ENCODE measurements around the gene TKTL1. TPM values are rescaled to one million over a fixed set of nuclear protein-coding genes. Genes with fewer than 3 reads are reported as not detected.

TKTL1 gene
- polyA plus RNA-seq, 4 donors, result 0.12 to 0.18 TPM; not detected in 2

- DNase-seq (no peak), FAIRE-seq (no peak)
- H3K27ac ChIP-seq (ENCODE audit: low read depth in 1 of 3, low read length in 2 of 3), result no peak overlapping the region
- 79 to 91% (median 85%) methylated on average over 11 of the region's 11 CpGs for WGBS, 3 donors
- H3K4me1 ChIP-seq (ENCODE audit: control insufficient read depth in 3 of 3, insufficient read depth in 2 of 3, low read depth in 1 of 3, low read length in 2 of 3), result no peaks in the 10 kb centered on the region
- peaks cover 0 to 2% (median 0%) of the 10 kb centered on the region in 3 donors for H3K27me3 ChIP-seq (ENCODE audit: control insufficient read depth in 3 of 3, insufficient read depth in 3 of 3, low read length in 3 of 3)
- no peak overlapping the region for H3K4me3 ChIP-seq (ENCODE audit: low read depth in 1 of 3, low read length in 3 of 3)
- no peaks in the 10 kb centered on the region for H3K36me3 ChIP-seq (ENCODE audit: control insufficient read depth in 3 of 3, insufficient read depth in 2 of 3, low read depth in 1 of 3, low read length in 3 of 3)
- H3K9me3 ChIP-seq (ENCODE audit: control insufficient read depth in 2 of 2, insufficient read depth in 1 of 2, low read depth in 1 of 2, low read length in 1 of 2), result no peaks in the 10 kb centered on the region
Observed at GRCh38 chrX:154305541-154306205, 10.1 kb downstream of the TKTL1 start.

DNA sequence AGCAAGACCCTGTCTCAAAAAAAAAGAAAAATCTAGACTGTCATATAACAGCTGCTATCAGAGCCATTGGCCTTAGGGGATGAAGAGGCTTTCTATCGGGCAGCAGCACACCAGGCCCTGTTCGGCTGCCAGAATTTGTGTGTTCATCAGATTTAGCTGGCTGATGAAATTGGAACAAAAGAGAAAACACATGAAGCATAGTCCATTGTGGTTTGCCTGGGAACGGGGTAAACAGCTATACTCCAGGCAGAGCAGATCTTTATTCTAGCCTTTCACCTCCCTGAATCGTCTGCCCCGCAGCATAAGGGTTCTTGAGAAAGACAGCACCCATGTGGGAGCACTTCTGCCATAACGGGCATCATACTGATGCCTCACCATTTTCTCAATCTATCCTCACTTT lies 11.6 kb downstream of the TKTL1 start:
- Histone ChIP-seq H3K36me3 (ENCODE audit: control insufficient read depth in 3 of 3, insufficient read depth in 2 of 3, low read depth in 1 of 3, low read length in 3 of 3) (no peaks in the 10 kb centered on the region), H3K4me3 (ENCODE audit: low read depth in 1 of 3, low read length in 3 of 3) (no peak overlapping the region), H3K27me3 (ENCODE audit: control insufficient read depth in 3 of 3, insufficient read depth in 3 of 3, low read length in 3 of 3) (peaks cover 0 to 2% (median 0%) of the 10 kb centered on the region in 3 donors), H3K27ac (ENCODE audit: low read depth in 1 of 3, low read length in 2 of 3) (no peak overlapping the region), H3K4me1 (ENCODE audit: control insufficient read depth in 3 of 3, insufficient read depth in 2 of 3, low read depth in 1 of 3, low read length in 2 of 3) (no peaks in the 10 kb centered on the region), H3K9me3 (ENCODE audit: control insufficient read depth in 2 of 2, insufficient read depth in 1 of 2, low read depth in 1 of 2, low read length in 1 of 2) (no peaks in the 10 kb centered on the region)
- WGBS, 3 donors, result 83 to 88% (median 83%) methylated on average over 6 of the region's 6 CpGs
- FAIRE-seq (no peak), DNase-seq (no peak)

DNA sequence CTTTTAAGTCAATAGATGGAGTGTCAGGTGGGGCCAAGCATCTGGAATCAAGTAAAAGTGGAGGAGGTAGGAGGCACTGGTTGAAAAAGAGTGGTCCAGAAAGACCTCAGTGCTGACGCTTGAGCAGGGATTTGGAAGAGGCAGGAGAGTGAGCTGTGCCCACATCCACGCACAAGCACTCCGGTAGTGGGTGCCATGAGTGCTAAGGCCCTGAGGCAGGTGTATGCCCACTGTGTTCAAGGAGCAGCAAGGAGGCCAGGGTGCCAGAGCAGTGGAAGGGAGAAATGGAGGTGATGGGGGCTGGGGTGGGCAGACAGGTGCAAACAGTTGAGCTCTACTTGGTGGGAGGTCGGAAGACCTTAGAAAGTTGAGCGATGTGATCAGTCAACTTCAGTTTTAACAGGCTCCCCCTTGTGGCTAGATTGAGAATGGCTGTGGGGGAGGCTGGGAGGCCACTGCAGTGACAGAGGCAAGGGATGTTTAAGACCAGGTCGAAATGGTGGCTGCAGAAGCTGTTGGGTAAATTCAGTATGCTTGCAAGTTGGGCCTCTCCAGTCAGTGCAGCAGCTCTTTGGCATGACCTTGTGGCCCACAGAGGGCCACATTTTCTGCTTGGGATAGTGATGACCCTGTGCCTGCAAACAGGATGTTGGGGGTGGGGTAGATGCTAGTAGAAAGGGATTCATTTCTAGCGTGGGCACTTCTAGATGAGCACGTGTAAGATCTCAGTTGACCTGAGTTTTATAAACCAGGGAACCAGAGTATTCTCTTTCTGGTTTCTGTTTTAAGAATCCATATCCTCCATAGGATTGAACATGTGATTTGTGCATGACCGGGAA lies 12.7 kb downstream of the TKTL1 start:
- Histone ChIP-seq H3K36me3 (ENCODE audit: control insufficient read depth in 3 of 3, insufficient read depth in 2 of 3, low read depth in 1 of 3, low read length in 3 of 3) (no peaks in the 10 kb centered on the region), H3K27ac (ENCODE audit: low read depth in 1 of 3, low read length in 2 of 3) (no peak overlapping the region), H3K9me3 (ENCODE audit: control insufficient read depth in 2 of 2, insufficient read depth in 1 of 2, low read depth in 1 of 2, low read length in 1 of 2) (no peaks in the 10 kb centered on the region), H3K4me1 (ENCODE audit: control insufficient read depth in 3 of 3, insufficient read depth in 2 of 3, low read depth in 1 of 3, low read length in 2 of 3) (no peaks in the 10 kb centered on the region), H3K4me3 (ENCODE audit: low read depth in 1 of 3, low read length in 3 of 3) (no peak overlapping the region), H3K27me3 (ENCODE audit: control insufficient read depth in 3 of 3, insufficient read depth in 3 of 3, low read length in 3 of 3) (peaks cover 0 to 2% (median 0%) of the 10 kb centered on the region in 3 donors)
- FAIRE-seq (no peak), DNase-seq (peak; percentile 43 to 51)
- WGBS, 3 donors, result 50 to 59% (median 57%) methylated on average over 9 of the region's 9 CpGs

- 77 to 91% (median 80%) methylated on average over 14 to 16 of the region's 16 CpGs for WGBS, 3 donors
- DNase-seq, result no peak
Observed at GRCh38 chrX:154309041-154309775, 13.6 kb downstream of the TKTL1 start.

DNA sequence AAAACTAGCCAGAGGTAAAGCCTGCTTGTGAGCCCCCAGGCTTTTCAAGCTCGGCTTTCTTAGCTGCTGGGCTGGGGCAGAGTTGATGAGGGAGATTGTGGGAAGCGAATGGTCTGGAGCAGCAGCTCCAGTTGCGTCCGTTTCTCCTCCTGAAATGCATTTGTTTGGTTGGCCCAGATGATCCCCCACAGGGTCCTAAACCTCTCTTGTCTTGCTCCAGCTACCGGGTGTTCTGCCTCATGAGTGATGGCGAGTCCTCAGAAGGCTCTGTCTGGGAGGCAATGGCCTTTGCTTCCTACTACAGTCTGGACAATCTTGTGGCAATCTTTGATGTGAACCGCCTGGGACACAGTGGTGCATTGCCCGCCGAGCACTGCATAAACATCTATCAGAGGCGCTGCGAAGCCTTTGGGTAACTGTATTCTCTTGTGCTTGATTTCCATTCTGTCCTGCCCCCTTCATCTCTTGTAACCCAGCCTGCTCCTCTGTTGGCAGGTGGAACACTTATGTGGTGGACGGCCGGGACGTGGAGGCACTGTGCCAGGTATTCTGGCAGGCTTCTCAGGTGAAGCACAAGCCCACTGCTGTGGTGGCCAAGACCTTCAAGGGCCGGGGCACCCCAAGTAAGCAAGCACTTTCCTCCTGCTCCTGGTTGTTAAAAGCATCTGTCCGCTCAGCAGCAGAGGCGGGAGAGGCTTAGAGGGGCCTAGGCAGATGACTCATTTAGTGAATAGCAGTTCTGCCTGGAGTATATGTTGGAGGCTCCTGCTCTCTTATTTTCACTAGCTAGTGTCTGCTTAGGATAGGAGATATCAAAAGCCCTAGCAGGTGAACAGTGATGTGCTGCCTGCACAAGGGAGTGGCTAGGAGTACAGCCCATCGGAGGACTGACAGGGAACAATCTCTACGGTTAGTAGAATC lies 15.3 kb downstream of the TKTL1 start:
- Histone ChIP-seq H3K4me1 (ENCODE audit: control insufficient read depth in 3 of 3, insufficient read depth in 2 of 3, low read depth in 1 of 3, low read length in 2 of 3) (no peaks in the 10 kb centered on the region), H3K4me3 (ENCODE audit: low read depth in 1 of 3, low read length in 3 of 3) (no peak overlapping the region), H3K9me3 (ENCODE audit: control insufficient read depth in 2 of 2, insufficient read depth in 1 of 2, low read depth in 1 of 2, low read length in 1 of 2) (no peaks in the 10 kb centered on the region), H3K27me3 (ENCODE audit: control insufficient read depth in 3 of 3, insufficient read depth in 3 of 3, low read length in 3 of 3) (peaks cover 0 to 2% (median 0%) of the 10 kb centered on the region in 3 donors), H3K27ac (ENCODE audit: low read depth in 1 of 3, low read length in 2 of 3) (no peak overlapping the region), H3K36me3 (ENCODE audit: control insufficient read depth in 3 of 3, insufficient read depth in 2 of 3, low read depth in 1 of 3, low read length in 3 of 3) (no peaks in the 10 kb centered on the region)
- DNase-seq, result no peak
- no peak for FAIRE-seq
- WGBS, 3 donors, result 70 to 85% (median 72%) methylated on average over 15 to 19 of the region's 19 CpGs

More at GRCh38 chrX:154309041-154309775, 13.6 kb downstream of the TKTL1 start:
- H3K4me3 ChIP-seq (ENCODE audit: low read depth in 1 of 3, low read length in 3 of 3), result no peak overlapping the region
- no peak for FAIRE-seq
- H3K36me3 ChIP-seq (ENCODE audit: control insufficient read depth in 3 of 3, insufficient read depth in 2 of 3, low read depth in 1 of 3, low read length in 3 of 3), result no peaks in the 10 kb centered on the region
- no peaks in the 10 kb centered on the region for H3K4me1 ChIP-seq (ENCODE audit: control insufficient read depth in 3 of 3, insufficient read depth in 2 of 3, low read depth in 1 of 3, low read length in 2 of 3)
- no peak overlapping the region for H3K27ac ChIP-seq (ENCODE audit: low read depth in 1 of 3, low read length in 2 of 3)
- H3K9me3 ChIP-seq (ENCODE audit: control insufficient read depth in 2 of 2, insufficient read depth in 1 of 2, low read depth in 1 of 2, low read length in 1 of 2), result no peaks in the 10 kb centered on the region
- H3K27me3 ChIP-seq (ENCODE audit: control insufficient read depth in 3 of 3, insufficient read depth in 3 of 3, low read length in 3 of 3), result peaks cover 0 to 2% (median 0%) of the 10 kb centered on the region in 3 donors

- no peaks in the 10 kb centered on the region for H3K9me3 ChIP-seq (ENCODE audit: control insufficient read depth in 2 of 2, insufficient read depth in 1 of 2, low read depth in 1 of 2, low read length in 1 of 2)
- no peaks in the 10 kb centered on the region for H3K4me1 ChIP-seq (ENCODE audit: control insufficient read depth in 3 of 3, insufficient read depth in 2 of 3, low read depth in 1 of 3, low read length in 2 of 3)
- no peak for DNase-seq
- 86 to 91% (median 91%) methylated on average over 7 of the region's 7 CpGs for WGBS, 3 donors
- no peak overlapping the region for H3K4me3 ChIP-seq (ENCODE audit: low read depth in 1 of 3, low read length in 3 of 3)
- peaks cover 0 to 2% (median 0%) of the 10 kb centered on the region in 3 donors for H3K27me3 ChIP-seq (ENCODE audit: control insufficient read depth in 3 of 3, insufficient read depth in 3 of 3, low read length in 3 of 3)
- H3K36me3 ChIP-seq (ENCODE audit: control insufficient read depth in 3 of 3, insufficient read depth in 2 of 3, low read depth in 1 of 3, low read length in 3 of 3), result no peaks in the 10 kb centered on the region
- FAIRE-seq, result no peak
- H3K27ac ChIP-seq (ENCODE audit: low read depth in 1 of 3, low read length in 2 of 3), result no peak overlapping the region
Observed at GRCh38 chrX:154312116-154312515, 16.5 kb downstream of the TKTL1 start.

GRCh38 chrX:154313147-154313546 lies 17.6 kb downstream of the TKTL1 start:
- Histone ChIP-seq H3K9me3 (ENCODE audit: control insufficient read depth in 2 of 2, insufficient read depth in 1 of 2, low read depth in 1 of 2, low read length in 1 of 2) (no peaks in the 10 kb centered on the region), H3K27me3 (ENCODE audit: control insufficient read depth in 3 of 3, insufficient read depth in 3 of 3, low read length in 3 of 3) (no peaks in the 10 kb centered on the region), H3K27ac (ENCODE audit: low read depth in 1 of 3, low read length in 2 of 3) (no peak overlapping the region), H3K4me3 (ENCODE audit: low read depth in 1 of 3, low read length in 3 of 3) (no peak overlapping the region), H3K4me1 (ENCODE audit: control insufficient read depth in 3 of 3, insufficient read depth in 2 of 3, low read depth in 1 of 3, low read length in 2 of 3) (no peaks in the 10 kb centered on the region), H3K36me3 (ENCODE audit: control insufficient read depth in 3 of 3, insufficient read depth in 2 of 3, low read depth in 1 of 3, low read length in 3 of 3) (no peaks in the 10 kb centered on the region)
- FAIRE-seq, result no peak
- DNase-seq, result no peak
- WGBS, 3 donors, result 65 to 71% (median 66%) methylated on average over 5 of the region's 5 CpGs

Data from small intestine (tissue), 7 donors.